ENCODE data around the gene KRTAP10-8. TPM values are rescaled to one million over a fixed set of nuclear protein-coding genes. Genes with fewer than 3 reads are reported as not detected.
A peak's percentile ranks its signal among the peaks of the same experiment; 100 is the strongest.
"Not testable (repeated sequence)": the region's sequence is repeated elsewhere in the genome, so short reads cannot be mapped to it uniquely, and the experiment has no call there.

KRTAP10-8 gene
- total RNA-seq, 4 donors from 2014 or later, result not detected

DNA sequence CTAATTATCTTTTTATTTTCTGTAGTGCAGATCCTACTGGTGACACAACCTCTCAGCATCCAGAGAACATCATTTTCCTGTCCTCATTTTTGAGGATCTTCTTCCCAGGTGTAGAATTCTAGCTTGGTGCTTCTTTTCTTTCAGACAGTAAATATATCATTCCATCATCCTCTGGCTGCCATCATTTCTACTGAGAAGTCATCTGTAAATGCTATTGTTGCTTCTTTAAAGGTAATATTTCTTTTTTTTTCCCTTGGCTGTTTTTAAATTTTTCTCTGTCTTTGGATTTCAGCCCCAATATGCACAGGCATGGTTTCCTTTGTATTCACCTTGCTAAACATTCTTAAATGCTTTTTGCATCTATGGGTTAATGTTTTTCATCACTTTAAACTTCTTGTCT, 11.7 kb downstream of the KRTAP10-8 start:
- peaks cover 0 to 5% (median 0%) of the 10 kb centered on the region in 4 donors for H3K4me1 ChIP-seq
- DNase-seq (ENCODE audit: extremely low spot score), result no peak
- H3K27me3 ChIP-seq, result peaks cover 0 to 28% (median 0%) of the 10 kb centered on the region in 4 donors
- H3K27ac ChIP-seq (replicated peaks in 1 of 4), result no peak overlapping the region
- H3K4me3 ChIP-seq, result no peak overlapping the region
- TF ChIP-seq EP300 (IDR thresholded peaks at IDR 0.05), result no peak
- no peak for TF ChIP-seq POLR2AphosphoS5 (IDR thresholded peaks at IDR 0.05)
- TF ChIP-seq, protein P1, sequence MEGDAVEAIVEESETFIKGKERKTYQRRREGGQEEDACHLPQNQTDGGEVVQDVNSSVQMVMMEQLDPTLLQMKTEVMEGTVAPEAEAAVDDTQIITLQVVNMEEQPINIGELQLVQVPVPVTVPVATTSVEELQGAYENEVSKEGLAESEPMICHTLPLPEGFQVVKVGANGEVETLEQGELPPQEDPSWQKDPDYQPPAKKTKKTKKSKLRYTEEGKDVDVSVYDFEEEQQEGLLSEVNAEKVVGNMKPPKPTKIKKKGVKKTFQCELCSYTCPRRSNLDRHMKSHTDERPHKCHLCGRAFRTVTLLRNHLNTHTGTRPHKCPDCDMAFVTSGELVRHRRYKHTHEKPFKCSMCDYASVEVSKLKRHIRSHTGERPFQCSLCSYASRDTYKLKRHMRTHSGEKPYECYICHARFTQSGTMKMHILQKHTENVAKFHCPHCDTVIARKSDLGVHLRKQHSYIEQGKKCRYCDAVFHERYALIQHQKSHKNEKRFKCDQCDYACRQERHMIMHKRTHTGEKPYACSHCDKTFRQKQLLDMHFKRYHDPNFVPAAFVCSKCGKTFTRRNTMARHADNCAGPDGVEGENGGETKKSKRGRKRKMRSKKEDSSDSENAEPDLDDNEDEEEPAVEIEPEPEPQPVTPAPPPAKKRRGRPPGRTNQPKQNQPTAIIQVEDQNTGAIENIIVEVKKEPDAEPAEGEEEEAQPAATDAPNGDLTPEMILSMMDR (IDR thresholded peaks at IDR 0.05), result no peak
- no peak for TF ChIP-seq POLR2A (IDR thresholded peaks at IDR 0.05; ENCODE audit: low read depth)
- intact Hi-C loops (cut with DNase I), result no loop called here
- H3K9me3 ChIP-seq, result peaks cover 0 to 30% (median 16%) of the 10 kb centered on the region in 4 donors
- no peaks in the 10 kb centered on the region for H3K36me3 ChIP-seq

DNA sequence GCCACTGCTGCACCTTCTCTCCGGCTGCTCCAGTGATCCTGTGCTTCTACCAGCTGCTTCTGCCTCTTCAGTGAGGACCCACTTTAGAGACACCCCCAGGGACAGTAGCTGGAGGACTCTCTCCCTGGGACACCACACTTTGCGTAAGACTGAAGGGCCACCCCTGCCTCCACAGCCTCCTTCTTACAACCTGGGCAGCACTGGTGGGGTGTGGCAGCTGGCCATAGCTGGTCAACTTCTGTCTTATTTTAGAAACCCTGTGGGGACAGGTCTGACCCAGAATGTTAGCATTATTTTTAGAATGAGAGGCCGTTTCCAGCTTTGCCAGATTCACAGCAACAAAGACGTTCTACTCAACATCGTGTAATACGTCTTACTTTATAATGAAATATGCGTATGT, 13.9 kb downstream of the KRTAP10-8 start:
- intact Hi-C loops (cut with DNase I), result no loop called here

DNA sequence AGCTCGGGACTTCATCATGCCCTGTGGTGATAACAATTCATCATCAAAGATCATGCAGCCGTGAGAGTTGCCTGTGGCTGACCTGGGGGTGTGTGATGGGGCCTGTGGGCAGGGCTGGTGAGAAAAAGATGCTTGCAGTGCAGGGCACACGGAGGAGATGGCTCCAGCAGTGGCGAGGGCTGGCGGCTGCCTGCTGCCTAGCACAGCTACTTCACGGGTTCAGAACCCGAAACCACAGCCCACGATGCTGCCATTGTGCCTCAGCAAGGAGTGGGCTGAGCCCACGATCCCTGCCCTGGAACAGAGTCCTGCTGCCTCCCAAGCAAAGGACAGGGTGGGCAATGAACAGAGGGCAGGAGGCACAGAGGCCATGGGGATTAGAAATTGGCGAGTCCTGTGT, 14.4 kb downstream of the KRTAP10-8 start:
- TF ChIP-seq EP300 (IDR thresholded peaks at IDR 0.05) (no peak), POLR2AphosphoS5 (IDR thresholded peaks at IDR 0.05) (no peak), POLR2A (IDR thresholded peaks at IDR 0.05; ENCODE audit: low read depth) (no peak)
- TF ChIP-seq, protein P1 (IDR thresholded peaks at IDR 0.05), result no peak
- H3K27me3 ChIP-seq, result peaks cover 0 to 37% (median 0%) of the 10 kb centered on the region in 4 donors
- no peak overlapping the region for H3K4me3 ChIP-seq
- WGBS, result 66% methylated on average over 7 of the region's 10 CpGs
- peaks cover 0 to 5% (median 0%) of the 10 kb centered on the region in 4 donors for H3K4me1 ChIP-seq
- no peak overlapping the region for H3K27ac ChIP-seq (replicated peaks in 1 of 4)
- DNase-seq (ENCODE audit: extremely low spot score), result peak; percentile 64
- no peaks in the 10 kb centered on the region for H3K36me3 ChIP-seq
- H3K9me3 ChIP-seq, result peaks cover 0 to 30% (median 27%) of the 10 kb centered on the region in 4 donors
- intact Hi-C loops (cut with DNase I), result no loop called here

More for the DNA sequence above, 13.9 kb downstream of the KRTAP10-8 start:
- no peak overlapping the region for H3K27ac ChIP-seq (replicated peaks in 1 of 4)
- H3K9me3 ChIP-seq, result peaks cover 0 to 25% (median 23%) of the 10 kb centered on the region in 4 donors
- 82% methylated on average over 6 of the region's 7 CpGs for WGBS
- H3K36me3 ChIP-seq, result no peaks in the 10 kb centered on the region
- no peak overlapping the region for H3K4me3 ChIP-seq
- peaks cover 0 to 5% (median 0%) of the 10 kb centered on the region in 4 donors for H3K4me1 ChIP-seq
- peaks cover 0 to 37% (median 0%) of the 10 kb centered on the region in 4 donors for H3K27me3 ChIP-seq
- peak; percentile 81 for DNase-seq (ENCODE audit: extremely low spot score)
- no peak for TF ChIP-seq POLR2AphosphoS5 (IDR thresholded peaks at IDR 0.05)
- no peak for TF ChIP-seq POLR2A (IDR thresholded peaks at IDR 0.05; ENCODE audit: low read depth)
- no peak for TF ChIP-seq EP300 (IDR thresholded peaks at IDR 0.05)
- TF ChIP-seq, protein P1 (IDR thresholded peaks at IDR 0.05), result no peak

DNA sequence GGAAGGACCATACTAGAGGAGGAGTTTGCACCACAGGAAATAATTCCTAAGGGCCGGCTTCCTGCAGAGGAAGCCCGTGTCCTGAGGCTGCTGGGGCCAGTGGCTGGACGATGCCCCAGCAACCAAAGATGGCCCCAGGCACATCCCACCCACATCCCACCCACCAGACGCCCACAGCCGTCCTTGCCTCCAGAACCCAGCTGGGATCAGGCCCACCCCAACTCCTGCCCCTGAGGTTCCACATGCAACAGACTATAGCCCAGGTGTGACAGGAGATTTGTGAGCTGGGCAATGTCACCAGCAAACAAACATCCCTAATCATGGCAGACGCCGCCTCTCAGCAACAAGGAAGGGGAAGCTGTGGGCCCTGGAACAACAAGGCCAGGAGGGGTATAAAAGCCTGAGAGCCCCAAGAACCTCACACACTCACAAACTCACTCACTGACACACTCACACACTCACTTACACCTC, 14.8 kb downstream of the KRTAP10-8 start, which contains the start of gene KRTAP10-9:
KRTAP10-9 (plus strand) TSS at position 421 of the 471 bp plus-strand sequence. CDS start 79 bp downstream, outside the sequence.
- intact Hi-C loops (cut with DNase I), result no loop called here

DNA sequence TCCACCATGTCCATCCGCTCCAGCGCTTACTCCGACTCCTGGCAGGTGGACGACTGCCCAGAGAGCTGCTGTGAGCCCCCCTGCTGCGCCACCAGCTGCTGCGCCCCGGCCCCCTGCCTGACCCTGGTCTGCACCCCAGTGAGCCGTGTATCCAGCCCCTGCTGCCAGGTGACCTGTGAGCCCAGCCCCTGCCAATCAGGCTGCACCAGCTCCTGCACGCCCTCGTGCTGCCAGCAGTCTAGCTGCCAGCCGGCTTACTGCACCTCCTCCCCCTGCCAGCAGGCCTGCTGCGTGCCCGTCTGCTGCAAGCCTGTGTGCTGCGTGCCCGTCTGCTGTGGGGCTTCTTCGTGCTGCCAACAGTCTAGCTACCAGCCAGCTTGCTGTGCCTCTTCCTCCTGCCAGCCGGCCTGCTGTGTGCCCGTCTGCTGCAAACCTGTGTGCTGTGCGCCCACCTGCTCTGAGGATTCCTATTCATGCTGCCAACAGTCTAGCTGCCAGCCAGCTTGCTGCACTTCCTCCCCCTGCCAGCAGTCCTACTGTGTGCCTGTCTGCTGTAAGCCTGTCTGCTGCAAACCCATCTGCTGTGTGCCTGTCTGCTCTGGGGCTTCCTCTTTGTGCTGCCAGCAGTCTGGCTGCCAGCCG, 15.4 kb downstream of the KRTAP10-8 start:
- H3K9me3 ChIP-seq, result peaks cover 0 to 40% (median 38%) of the 10 kb centered on the region in 4 donors
- DNase-seq (ENCODE audit: extremely low spot score); H3K4me1 ChIP-seq; H3K36me3 ChIP-seq; H3K4me3 ChIP-seq; H3K27ac ChIP-seq (replicated peaks in 1 of 4); intact Hi-C loops (cut with DNase I): not testable (repeated sequence)
- peaks cover 0 to 37% (median 0%) of the 10 kb centered on the region in 4 donors for H3K27me3 ChIP-seq
- WGBS, result 78% methylated on average over 15 of the region's 20 CpGs

More for the DNA sequence above, 14.8 kb downstream of the KRTAP10-8 start, which contains the start of gene KRTAP10-9:
- DNase-seq (ENCODE audit: extremely low spot score), result peak; percentile 45
- H3K36me3 ChIP-seq, result no peaks in the 10 kb centered on the region
- H3K9me3 ChIP-seq, result peaks cover 0 to 34% (median 32%) of the 10 kb centered on the region in 4 donors
- TF ChIP-seq EP300 (IDR thresholded peaks at IDR 0.05) (no peak), POLR2AphosphoS5 (IDR thresholded peaks at IDR 0.05) (no peak), POLR2A (IDR thresholded peaks at IDR 0.05; ENCODE audit: low read depth) (no peak)
- TF ChIP-seq, protein P1 (IDR thresholded peaks at IDR 0.05), result no peak
- no peak within 1 kb of the TSS for H3K4me3 ChIP-seq
- peaks cover 0 to 5% (median 0%) of the 10 kb centered on the region in 4 donors for H3K4me1 ChIP-seq
- H3K27ac ChIP-seq (replicated peaks in 1 of 4), result no peak within 1 kb of the TSS
- H3K27me3 ChIP-seq, result peaks cover 0 to 37% (median 0%) of the 10 kb centered on the region in 4 donors
- 68% methylated on average over 5 of the region's 7 CpGs for WGBS

DNA sequence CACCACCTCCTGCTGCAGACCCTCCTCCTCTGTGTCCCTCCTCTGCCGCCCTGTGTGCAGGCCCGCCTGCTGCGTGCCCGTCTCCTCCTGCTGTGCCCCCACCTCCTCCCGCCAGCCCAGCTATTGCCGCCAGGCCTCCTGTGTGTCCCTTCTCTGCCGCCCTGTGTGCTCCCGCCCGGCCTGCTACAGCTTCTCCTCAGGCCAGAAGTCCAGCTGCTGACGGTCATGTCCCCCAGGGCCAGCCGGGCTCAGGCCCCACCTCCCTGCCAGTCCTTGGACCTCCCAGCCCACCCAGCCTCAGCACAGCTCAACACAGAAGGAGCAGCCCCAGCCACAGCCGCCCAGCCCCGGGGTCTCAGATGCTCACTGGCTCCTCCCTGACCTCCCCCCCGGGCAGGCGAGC, 16.0 kb downstream of the KRTAP10-8 start:
- H3K27ac ChIP-seq (replicated peaks in 1 of 4); H3K36me3 ChIP-seq; DNase-seq (ENCODE audit: extremely low spot score); intact Hi-C loops (cut with DNase I); H3K4me3 ChIP-seq; H3K4me1 ChIP-seq: not testable (repeated sequence)
- Histone ChIP-seq H3K27me3 (peaks cover 0 to 37% (median 0%) of the 10 kb centered on the region in 4 donors), H3K9me3 (peaks cover 0 to 44% (median 42%) of the 10 kb centered on the region in 4 donors)
- 56% methylated on average over 10 of the region's 15 CpGs for WGBS
